ENCODE measurements around the gene SRSF2. TPM values are rescaled to one million over a fixed set of nuclear protein-coding genes. Genes with fewer than 3 reads are reported as not detected.
"Not testable (repeated sequence)": the region's sequence is repeated elsewhere in the genome, so short reads cannot be mapped to it uniquely, and the experiment has no call there.

SRSF2 gene
- total RNA-seq, 1 experiment from 2014 or later: 328 TPM

DNA sequence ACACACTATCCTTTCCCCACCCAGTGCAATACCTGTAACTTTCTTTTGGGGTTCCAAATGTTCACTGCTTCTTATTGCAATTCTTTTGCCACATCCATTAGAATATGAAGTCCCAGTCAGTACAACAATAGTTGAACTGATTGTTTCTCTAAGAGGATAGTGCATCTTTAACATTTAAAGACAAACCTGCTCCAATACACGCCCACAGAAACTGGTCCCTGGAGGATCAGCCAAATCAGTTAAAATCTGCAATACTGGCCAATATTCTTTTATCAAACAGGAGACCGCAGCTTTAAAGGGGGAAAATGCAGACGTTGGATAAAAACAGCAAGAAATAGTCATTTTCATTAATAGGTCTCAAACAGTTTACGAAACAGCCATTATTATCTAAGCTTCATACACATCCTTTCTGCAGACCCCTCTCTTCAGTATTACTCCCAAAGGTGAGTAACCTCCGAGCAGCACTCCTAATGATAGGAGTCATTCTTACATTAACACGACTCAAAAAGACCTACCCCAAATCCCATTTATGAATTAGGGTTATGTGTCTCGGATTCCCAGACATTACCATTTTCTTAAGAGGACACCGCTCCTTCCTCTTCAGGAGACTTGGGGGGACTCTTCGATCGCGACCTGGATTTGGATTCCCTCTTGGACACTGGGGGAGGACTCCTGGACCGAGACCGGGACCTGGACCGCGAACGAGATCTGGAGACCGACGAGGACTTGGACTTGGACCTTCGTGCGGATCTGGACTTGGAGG lies 1.4 kb downstream of the SRSF2 start:
- peaks cover 58% of the 10 kb centered on the region for H3K4me1 ChIP-seq (ENCODE audit: low read length)

DNA sequence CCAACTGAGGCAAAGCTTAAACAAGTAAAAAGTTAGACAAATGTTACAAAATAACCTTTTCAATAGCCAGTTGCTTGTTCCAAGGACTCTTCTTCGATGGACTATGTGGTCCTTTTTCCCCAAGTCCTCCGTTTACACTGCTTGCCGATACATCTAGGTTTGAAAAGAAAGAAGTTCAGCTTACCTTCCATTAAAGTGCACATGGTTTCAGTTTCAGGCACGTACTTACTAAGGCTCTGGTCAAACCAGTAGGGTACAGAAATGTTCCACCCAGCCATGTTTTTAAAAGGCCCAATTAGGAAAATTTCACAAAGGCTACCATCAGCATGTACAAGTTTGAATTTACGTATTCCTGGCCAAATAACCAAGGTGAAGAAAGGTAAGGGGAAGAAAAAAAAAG lies 2.1 kb downstream of the SRSF2 start:
- peak overlapping the region; percentile 91 for H3K27ac ChIP-seq (ENCODE audit: low read length)
- no peaks in the 10 kb centered on the region for H3K9me2 ChIP-seq (replicated peaks; ENCODE audit: insufficient read depth, low read length)
- peak overlapping the region; percentile 87 for H3K4me2 ChIP-seq (ENCODE audit: low read depth, low read length, poor library complexity, severe bottlenecking)
- H3K36me3 ChIP-seq (ENCODE audit: insufficient read depth, low read length): peaks cover 43% of the 10 kb centered on the region
- peak overlapping the region; percentile 98 for H3K9ac ChIP-seq (ENCODE audit: low read length)
- H3K4me3 ChIP-seq (ENCODE audit: low read length): peak overlapping the region; percentile 94
- peaks cover 54% of the 10 kb centered on the region for H3K4me1 ChIP-seq (ENCODE audit: low read length)
- no peaks in the 10 kb centered on the region for H3K27me3 ChIP-seq (ENCODE audit: low read length)
- H3K79me2 ChIP-seq (ENCODE audit: low read length): peaks cover 44% of the 10 kb centered on the region
- H4K20me1 ChIP-seq (ENCODE audit: insufficient read depth, low read depth, low read length): peaks cover 27% of the 10 kb centered on the region
- H2AFZ ChIP-seq (ENCODE audit: low read length): no peak overlapping the region
- peak; percentile 70 for DNase-seq
- H3K9me3 ChIP-seq (ENCODE audit: low read length): no peaks in the 10 kb centered on the region

More for the DNA sequence above, 1.4 kb downstream of the SRSF2 start:
- Histone ChIP-seq H3K27ac (ENCODE audit: low read length) (peak overlapping the region; percentile 91), H3K9ac (ENCODE audit: low read length) (peak overlapping the region; percentile 98), H3K4me2 (ENCODE audit: low read depth, low read length, poor library complexity, severe bottlenecking) (peak overlapping the region; percentile 87), H3K36me3 (ENCODE audit: insufficient read depth, low read length) (peaks cover 43% of the 10 kb centered on the region), H3K9me2 (replicated peaks; ENCODE audit: insufficient read depth, low read length) (no peaks in the 10 kb centered on the region), H3K27me3 (ENCODE audit: low read length) (no peaks in the 10 kb centered on the region), H3K79me2 (ENCODE audit: low read length) (peaks cover 39% of the 10 kb centered on the region), H2AFZ (ENCODE audit: low read length) (no peak overlapping the region), H4K20me1 (ENCODE audit: insufficient read depth, low read depth, low read length) (peaks cover 27% of the 10 kb centered on the region), H3K4me3 (ENCODE audit: low read length) (peak overlapping the region; percentile 94), H3K9me3 (ENCODE audit: low read length) (no peaks in the 10 kb centered on the region)
- peak; percentile 56 for DNase-seq

DNA sequence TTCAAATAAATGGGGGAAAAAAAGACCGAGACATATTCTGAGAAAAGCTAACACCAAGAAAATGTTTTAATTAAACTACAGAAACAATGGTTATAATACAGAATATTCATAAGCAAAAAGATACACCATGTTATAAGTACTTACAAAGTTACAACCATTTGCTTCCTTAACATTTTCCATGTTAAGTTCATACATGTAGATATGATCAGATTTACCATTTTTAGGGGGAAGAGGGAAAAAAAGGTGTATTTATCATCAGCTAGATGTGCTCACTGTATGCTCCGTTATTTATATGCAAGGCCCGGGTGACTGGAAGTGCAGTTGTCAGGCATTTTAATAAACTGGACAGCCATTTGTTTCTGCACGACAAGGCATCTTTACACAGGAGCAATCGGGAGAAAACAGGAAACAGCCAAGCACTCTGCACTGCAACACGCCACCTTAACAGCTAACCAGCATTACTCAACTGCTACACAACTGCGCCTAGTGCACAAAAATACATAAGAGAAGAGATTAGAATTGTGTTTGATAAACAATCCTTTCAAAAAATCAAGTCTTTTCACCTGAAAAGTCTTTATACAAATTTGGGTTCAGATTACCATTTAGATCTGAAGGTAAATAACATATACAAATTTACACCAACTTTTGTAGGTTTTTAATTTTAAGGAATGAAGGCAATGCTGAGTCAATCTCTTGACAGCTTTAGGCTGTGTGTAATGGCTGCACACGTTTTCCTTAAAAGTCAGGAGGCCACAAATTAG lies 2.9 kb downstream of the SRSF2 start:
- peak overlapping the region; percentile 98 for H3K9ac ChIP-seq (ENCODE audit: low read length)
- H3K36me3 ChIP-seq (ENCODE audit: insufficient read depth, low read length): peaks cover 43% of the 10 kb centered on the region

DNA sequence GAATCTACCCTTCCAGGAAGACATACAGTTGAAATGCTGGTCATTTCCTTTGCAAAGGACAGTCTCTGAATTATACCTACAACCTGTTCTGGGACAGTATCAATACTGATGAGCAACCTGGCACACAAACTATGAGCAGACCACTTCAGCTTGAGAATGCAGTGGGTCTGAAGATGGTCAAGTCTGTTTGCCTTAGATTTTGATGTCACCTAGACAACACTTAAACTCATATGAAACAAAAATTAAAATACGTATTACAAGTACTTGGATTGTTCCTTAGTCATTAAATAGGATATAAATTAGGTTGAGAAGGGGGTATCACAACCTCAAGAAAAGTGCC lies 3.5 kb downstream of the SRSF2 start:
- peak overlapping the region; percentile 15; the same call in 1 of the 2 replicates for H3K9ac ChIP-seq (ENCODE audit: low read length)
- no peaks in the 10 kb centered on the region for H3K9me3 ChIP-seq (ENCODE audit: low read length)
- H3K9me2 ChIP-seq (replicated peaks; ENCODE audit: insufficient read depth, low read length): no peaks in the 10 kb centered on the region
- H3K4me3 ChIP-seq (ENCODE audit: low read length): peak overlapping the region; percentile 16; the same call in 1 of the 2 replicates
- H3K27me3 ChIP-seq (ENCODE audit: low read length): no peaks in the 10 kb centered on the region
- H4K20me1 ChIP-seq (ENCODE audit: insufficient read depth, low read depth, low read length): peaks cover 27% of the 10 kb centered on the region
- H3K27ac ChIP-seq (ENCODE audit: low read length): peak overlapping the region; percentile 91
- peak overlapping the region; percentile 87 for H3K4me2 ChIP-seq (ENCODE audit: low read depth, low read length, poor library complexity, severe bottlenecking)
- H3K36me3 ChIP-seq (ENCODE audit: insufficient read depth, low read length): peaks cover 43% of the 10 kb centered on the region
- H3K4me1 ChIP-seq (ENCODE audit: low read length): peaks cover 47% of the 10 kb centered on the region
- no peak overlapping the region for H2AFZ ChIP-seq (ENCODE audit: low read length)
- peaks cover 45% of the 10 kb centered on the region for H3K79me2 ChIP-seq (ENCODE audit: low read length)
- DNase-seq: no peak

More for the DNA sequence above, 2.9 kb downstream of the SRSF2 start:
- H3K27me3 ChIP-seq (ENCODE audit: low read length): no peaks in the 10 kb centered on the region
- H3K4me2 ChIP-seq (ENCODE audit: low read depth, low read length, poor library complexity, severe bottlenecking): peak overlapping the region; percentile 87
- H3K4me3 ChIP-seq (ENCODE audit: low read length): peak overlapping the region; percentile 94
- H3K9me3 ChIP-seq (ENCODE audit: low read length): no peaks in the 10 kb centered on the region
- peaks cover 27% of the 10 kb centered on the region for H4K20me1 ChIP-seq (ENCODE audit: insufficient read depth, low read depth, low read length)
- DNase-seq: peak; percentile 54
- no peak overlapping the region for H2AFZ ChIP-seq (ENCODE audit: low read length)
- peaks cover 52% of the 10 kb centered on the region for H3K4me1 ChIP-seq (ENCODE audit: low read length)
- no peaks in the 10 kb centered on the region for H3K9me2 ChIP-seq (replicated peaks; ENCODE audit: insufficient read depth, low read length)
- H3K27ac ChIP-seq (ENCODE audit: low read length): peak overlapping the region; percentile 91
- peaks cover 49% of the 10 kb centered on the region for H3K79me2 ChIP-seq (ENCODE audit: low read length)

DNA sequence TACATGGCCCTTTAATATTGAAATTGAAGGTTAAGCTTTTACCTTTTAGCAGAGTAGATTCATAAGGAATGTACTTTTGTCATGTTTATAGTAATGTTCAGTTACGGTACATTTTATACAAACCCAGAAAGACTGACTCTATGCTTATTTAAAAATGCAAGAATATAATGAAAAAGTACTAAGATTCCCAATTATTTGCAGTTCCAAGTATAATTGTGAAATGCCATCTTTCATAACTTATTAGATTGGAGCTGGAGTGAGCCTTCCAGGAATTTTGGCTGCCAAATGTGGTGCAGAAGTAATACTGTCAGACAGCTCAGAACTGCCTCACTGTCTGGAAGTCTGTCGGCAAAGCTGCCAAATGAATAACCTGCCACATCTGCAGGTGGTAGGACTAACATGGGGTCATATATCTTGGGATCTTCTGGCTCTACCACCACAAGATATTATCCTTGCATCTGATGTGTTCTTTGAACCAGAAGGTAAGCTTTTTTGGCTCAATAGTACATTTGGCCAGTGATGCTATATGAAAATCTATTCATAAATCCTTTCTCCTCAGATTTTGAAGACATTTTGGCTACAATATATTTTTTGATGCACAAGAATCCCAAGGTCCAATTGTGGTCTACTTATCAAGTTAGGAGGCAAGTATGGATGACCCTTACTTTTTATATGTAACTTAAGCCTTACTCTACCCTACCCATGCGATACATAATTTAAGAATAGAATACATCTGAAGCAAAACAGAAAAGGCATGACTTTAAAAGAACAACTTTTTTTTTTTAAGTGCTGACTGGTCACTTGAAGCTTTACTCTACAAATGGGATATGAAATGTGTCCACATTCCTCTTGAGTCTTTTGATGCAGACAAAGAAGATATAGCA lies 4.2 kb downstream of the SRSF2 start:
- DNase-seq: peak; percentile 68
- H3K4me3 ChIP-seq (ENCODE audit: low read length): peak overlapping the region; percentile 16; the same call in 1 of the 2 replicates
- H3K9me3 ChIP-seq (ENCODE audit: low read length): no peaks in the 10 kb centered on the region
- peaks cover 45% of the 10 kb centered on the region for H3K79me2 ChIP-seq (ENCODE audit: low read length)
- H3K4me1 ChIP-seq (ENCODE audit: low read length): peaks cover 50% of the 10 kb centered on the region
- peak overlapping the region; percentile 87 for H3K4me2 ChIP-seq (ENCODE audit: low read depth, low read length, poor library complexity, severe bottlenecking)
- peaks cover 27% of the 10 kb centered on the region for H4K20me1 ChIP-seq (ENCODE audit: insufficient read depth, low read depth, low read length)
- peak overlapping the region; percentile 91 for H3K27ac ChIP-seq (ENCODE audit: low read length)
- peaks cover 43% of the 10 kb centered on the region for H3K36me3 ChIP-seq (ENCODE audit: insufficient read depth, low read length)
- H3K9me2 ChIP-seq (replicated peaks; ENCODE audit: insufficient read depth, low read length): no peaks in the 10 kb centered on the region
- peak overlapping the region; percentile 15; the same call in 1 of the 2 replicates for H3K9ac ChIP-seq (ENCODE audit: low read length)
- H3K27me3 ChIP-seq (ENCODE audit: low read length): no peaks in the 10 kb centered on the region
- no peak overlapping the region for H2AFZ ChIP-seq (ENCODE audit: low read length)

DNA sequence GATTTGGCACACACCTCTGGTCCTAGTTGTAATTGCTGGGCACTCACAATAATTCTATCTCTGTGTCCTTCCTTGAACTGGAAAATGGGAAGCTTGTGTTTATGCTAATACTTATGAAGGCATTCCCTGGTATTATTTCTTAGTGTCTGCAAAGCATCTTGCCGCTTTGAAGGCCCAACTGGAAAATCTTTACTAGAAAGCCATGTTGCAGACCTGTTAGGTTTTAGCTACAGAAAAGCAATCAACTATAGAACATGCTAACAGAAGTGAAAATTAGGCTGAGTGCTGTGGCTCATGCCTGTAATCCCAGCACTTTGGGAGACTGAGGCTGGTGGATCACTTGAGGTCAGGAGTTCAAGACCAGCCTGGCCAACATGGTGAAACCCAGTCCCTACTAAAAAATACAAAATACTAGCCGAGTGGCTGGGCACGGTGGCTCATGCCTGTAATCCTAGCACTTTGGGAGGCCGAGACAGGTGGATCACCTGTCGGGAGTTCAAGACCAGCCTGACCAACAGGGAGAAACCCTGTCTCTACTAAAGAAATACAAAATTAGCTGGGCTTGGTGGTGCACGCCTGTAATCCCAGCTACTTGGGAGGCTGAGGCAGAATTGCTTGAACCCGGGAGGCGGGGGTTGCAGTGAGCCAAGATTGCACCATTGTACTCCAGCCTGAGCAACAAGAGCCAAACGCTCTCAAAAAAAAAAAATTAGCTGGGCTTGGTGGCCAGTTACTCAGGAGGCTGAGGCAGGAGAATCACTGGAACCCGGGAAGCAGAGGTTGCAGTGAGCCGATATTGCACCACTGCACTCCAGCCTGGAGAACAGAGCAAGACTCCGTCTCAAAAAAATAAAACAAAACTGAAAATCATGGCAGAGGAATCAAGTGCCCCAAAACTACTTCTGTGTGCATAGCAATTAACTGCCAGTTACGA lies 5.1 kb downstream of the SRSF2 start:
- Histone ChIP-seq H3K4me1 (ENCODE audit: low read length) (peaks cover 56% of the 10 kb centered on the region), H3K27ac (ENCODE audit: low read length) (peak overlapping the region; percentile 64), H4K20me1 (ENCODE audit: insufficient read depth, low read depth, low read length) (peaks cover 35% of the 10 kb centered on the region), H3K36me3 (ENCODE audit: insufficient read depth, low read length) (peaks cover 43% of the 10 kb centered on the region), H3K4me2 (ENCODE audit: low read depth, low read length, poor library complexity, severe bottlenecking) (peak overlapping the region; percentile 17), H3K79me2 (ENCODE audit: low read length) (peaks cover 53% of the 10 kb centered on the region)
- not testable (repeated sequence) for H3K9me3 ChIP-seq (ENCODE audit: low read length); H2AFZ ChIP-seq (ENCODE audit: low read length); H3K4me3 ChIP-seq (ENCODE audit: low read length); H3K9ac ChIP-seq (ENCODE audit: low read length); H3K9me2 ChIP-seq (replicated peaks; ENCODE audit: insufficient read depth, low read length); H3K27me3 ChIP-seq (ENCODE audit: low read length)
- peak; percentile 65 for DNase-seq

DNA sequence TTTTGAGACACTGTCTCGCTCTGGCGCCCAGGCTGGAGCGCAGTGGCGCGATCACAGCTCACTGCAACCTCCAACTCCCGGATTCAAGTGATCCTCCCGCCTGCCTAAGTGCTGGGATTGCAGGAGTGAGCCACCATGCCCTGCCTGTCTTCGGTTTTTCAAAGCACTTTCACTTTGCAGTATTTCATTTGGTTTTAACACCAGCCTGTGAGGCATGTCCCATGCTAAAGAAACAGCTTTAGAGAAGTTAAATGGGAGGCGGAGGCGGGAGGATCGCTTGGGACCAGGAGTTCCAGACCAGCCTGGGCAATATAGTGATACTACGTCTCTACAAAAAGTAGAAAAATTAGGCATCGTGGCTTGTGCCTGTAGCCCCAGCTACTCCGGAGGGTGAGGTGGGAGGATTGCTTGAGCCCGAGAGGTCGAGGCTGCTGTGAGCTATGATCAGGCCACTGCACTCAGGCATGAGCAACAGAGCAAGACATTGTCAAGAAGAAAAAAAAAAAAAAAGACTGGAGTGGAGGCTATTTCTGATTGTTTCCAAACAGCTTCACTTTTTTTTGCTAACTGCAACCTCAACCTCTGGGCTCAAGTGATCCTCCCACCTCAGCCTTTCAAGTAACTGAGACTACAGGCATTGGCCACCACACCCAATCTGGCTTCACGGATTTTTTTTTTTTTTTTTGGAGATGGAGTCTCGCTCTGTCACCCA lies 9.2 kb downstream of the SRSF2 start:
- Histone ChIP-seq H3K27me3 (ENCODE audit: low read length) (no peaks in the 10 kb centered on the region), H2AFZ (ENCODE audit: low read length) (no peak overlapping the region), H3K79me2 (ENCODE audit: low read length) (peaks cover 57% of the 10 kb centered on the region), H3K36me3 (ENCODE audit: insufficient read depth, low read length) (peaks cover 9% of the 10 kb centered on the region), H3K4me3 (ENCODE audit: low read length) (peak overlapping the region; percentile 97), H3K27ac (ENCODE audit: low read length) (peak overlapping the region; percentile 92), H3K9me2 (replicated peaks; ENCODE audit: insufficient read depth, low read length) (no peaks in the 10 kb centered on the region), H3K9ac (ENCODE audit: low read length) (peak overlapping the region; percentile 100), H3K4me2 (ENCODE audit: low read depth, low read length, poor library complexity, severe bottlenecking) (peak overlapping the region; percentile 93), H4K20me1 (ENCODE audit: insufficient read depth, low read depth, low read length) (peaks cover 13% of the 10 kb centered on the region), H3K9me3 (ENCODE audit: low read length) (no peaks in the 10 kb centered on the region), H3K4me1 (ENCODE audit: low read length) (peaks cover 37% of the 10 kb centered on the region)
- DNase-seq: peak; percentile 48

Measured in Karpas-422 (cell line).